ENCODE results near the gene TRIO. TPM values are rescaled to one million over a fixed set of nuclear protein-coding genes. Genes with fewer than 3 reads are reported as not detected.

TRIO gene
- total and polyA plus RNA-seq, 2 of the 8 experiments (the other 6 are each of a cell fraction or from before 2014, with no cell fraction given), result 35.1 to 69.1 TPM

GRCh38 chr5:14276380-14276779 lies 133.2 kb downstream of the TRIO start:
- Histone ChIP-seq H3K4me2 (ENCODE audit: insufficient read depth in 1 of 2, low read depth in 2 of 2, low read length in 2 of 2) (no peak overlapping the region), H4K20me1 (replicated peaks in 1 of 2; ENCODE audit: control insufficient read depth in 1 of 2, insufficient read depth in 2 of 2, low read length in 2 of 2) (peaks cover 0 to under 1% of the 10 kb centered on the region in 2 experiments)
- TF ChIP-seq SP4 (IDR thresholded peaks at IDR 0.05; ENCODE audit: low read length) (no peak), SUZ12 (IDR thresholded peaks at IDR 0.05; ENCODE audit: low read length) (no peak), USF2 (IDR thresholded peaks at IDR 0.05; ENCODE audit: low read length) (no peak), MAX (IDR thresholded peaks at IDR 0.05) (no peak), BCL11A (IDR thresholded peaks at IDR 0.05; ENCODE audit: low read depth in 2 of 2, low read length in 2 of 2) (no peak), CTBP2 (IDR thresholded peaks at IDR 0.05; ENCODE audit: borderline replicate concordance, insufficient read depth, insufficient read length, low read length) (no peak), JUN (IDR thresholded peaks at IDR 0.05; ENCODE audit: low read depth, low read length) (no peak), SIRT6 (IDR thresholded peaks at IDR 0.05; ENCODE audit: low read length) (no peak), TBP (IDR thresholded peaks at IDR 0.05; ENCODE audit: low read depth, low read length) (no peak), EP300 (IDR thresholded peaks at IDR 0.05; ENCODE audit: borderline replicate concordance in 1 of 2, low read depth in 2 of 2, low read length in 2 of 2) (no peak), KDM4A (IDR thresholded peaks at IDR 0.05; ENCODE audit: low read depth, low read length, severe bottlenecking) (no peak), BACH1 (IDR thresholded peaks at IDR 0.05; ENCODE audit: low read length) (no peak)

More at GRCh38 chr5:14276380-14276779, 133.2 kb downstream of the TRIO start:
- Histone ChIP-seq H3K4me3 (ENCODE audit: extremely low read depth in 1 of 4, insufficient read depth in 2 of 4, low read depth in 3 of 4, low read length in 4 of 4) (no peak overlapping the region), H2BK5ac (ENCODE audit: low read depth, low read length) (no peak overlapping the region), H3K9me3 (ENCODE audit: insufficient read depth in 2 of 2, low read depth in 1 of 2, low read length in 1 of 2) (no peaks in the 10 kb centered on the region), H4K91ac (replicated peaks; ENCODE audit: insufficient read length, low read length) (no peak overlapping the region), H3K18ac (ENCODE audit: extremely low read depth, low read length) (no peak overlapping the region), H2AFZ (ENCODE audit: low read length) (no peak overlapping the region), H3K4me1 (replicated peaks in 1 of 4; ENCODE audit: control insufficient read depth in 3 of 4, insufficient read depth in 4 of 4, low read length in 3 of 4) (peaks cover 2 to 5% (median 3%) of the 10 kb centered on the region in 4 experiments; a peak in 3 of 7 replicates), H3K23ac (ENCODE audit: insufficient read length) (no peak overlapping the region), H4K5ac (ENCODE audit: insufficient read length, low read depth, low read length) (no peak overlapping the region), H3K14ac (ENCODE audit: insufficient read length) (no peak overlapping the region), H3K27me3 (replicated peaks in 1 of 4; ENCODE audit: control insufficient read depth in 3 of 4, extremely low read depth in 1 of 4, insufficient read depth in 3 of 4, low read length in 3 of 4) (no peaks in the 10 kb centered on the region), H2BK20ac (ENCODE audit: low read length) (no peak overlapping the region), H3K27ac (ENCODE audit: low read depth, low read length) (no peak overlapping the region), H3K79me2 (ENCODE audit: control insufficient read depth in 1 of 2, insufficient read depth in 2 of 2, low read length in 2 of 2) (peaks cover 2 to 61% of the 10 kb centered on the region in 2 experiments), H4K8ac (ENCODE audit: extremely low read depth, insufficient read depth, low read length) (no peak overlapping the region), H3K9ac (replicated peaks in 1 of 4; ENCODE audit: extremely low read depth in 1 of 4, low read depth in 3 of 4, low read length in 3 of 4) (no peak overlapping the region), H2AK5ac (ENCODE audit: low read depth, low read length) (no peak overlapping the region), H3K23me2 (ENCODE audit: low read depth, low read length) (no peaks in the 10 kb centered on the region), H3K36me3 (ENCODE audit: control insufficient read depth in 2 of 4, insufficient read depth in 4 of 4, low read length in 3 of 4) (peaks cover 0 to 6% (median under 1%) of the 10 kb centered on the region in 4 experiments; a peak in 5 of 8 replicates), H2BK12ac (ENCODE audit: low read depth, low read length) (no peak overlapping the region), H2BK15ac (ENCODE audit: low read length) (no peak overlapping the region), H3K79me1 (ENCODE audit: low read depth, low read length) (peaks cover 4% of the 10 kb centered on the region; the same call in 1 of the 2 replicates), H2BK120ac (replicated peaks; ENCODE audit: low read depth, low read length) (no peak overlapping the region), H3K56ac (replicated peaks; ENCODE audit: insufficient read length, low read depth, low read length) (no peak overlapping the region), H3K4ac (replicated peaks; ENCODE audit: insufficient read length, low read depth, low read length) (no peak overlapping the region)
- 91% methylated on average over 9 of the region's 9 CpGs; no CpG with 5 or more reads in 1 of the 2 experiments for WGBS, 2 experiments (ENCODE audit: extremely low coverage in 1 of 2, insufficient coverage in 1 of 2, insufficient read length in 1 of 2, insufficient replicate concordance in 2 of 2, low coverage in 1 of 2, low lambda C conversion rate in 2 of 2, missing lambda C conversion rate in 1 of 2)
- CTCF ChIA-PET (ENCODE audit: partially characterized antibody), result interaction anchor here (0.7 to 2.1 kb wide), 4 partner anchors 18 to 289 kb away, joined by 3 to 9 read pairs (median 4); no protein-coding TSS in a partner anchor
- DNase-seq (ENCODE audit: low read depth in 1 of 2, low spot score in 2 of 2) (no peak), FAIRE-seq (no peak)
- POLR2A ChIA-PET (ENCODE audit: partially characterized antibody), result no interaction called here
